ENCODE measurements around the gene SACM1L.

The SACM1L gene

GRCh38 chr3:45705839-45706808 is 16.9 kb downstream of the SACM1L start:
- DNase-seq (ENCODE audit: low read depth) = no peak
- no peak for TF ChIP-seq CTCF (conservative IDR thresholded peaks at IDR 0.05; ENCODE audit: low read depth, low read length)

GRCh38 chr3:45711931-45712330 is 22.7 kb downstream of the SACM1L start:
- no peak for TF ChIP-seq CTCF (conservative IDR thresholded peaks at IDR 0.05; ENCODE audit: low read depth, low read length)
- no peak overlapping the region for H3K4me3 ChIP-seq (ENCODE audit: low read depth, low read length)
- DNase-seq (ENCODE audit: low read depth) = peak; percentile 23

More at GRCh38 chr3:45705839-45706808, 16.9 kb downstream of the SACM1L start:
- no peak overlapping the region for H3K4me3 ChIP-seq (ENCODE audit: low read depth, low read length)

GRCh38 chr3:45712434-45713110 is 23.4 kb downstream of the SACM1L start:
- no peak for TF ChIP-seq CTCF (conservative IDR thresholded peaks at IDR 0.05; ENCODE audit: low read depth, low read length)
- DNase-seq (ENCODE audit: low read depth) = peak; percentile 25
- no peak overlapping the region for H3K4me3 ChIP-seq (ENCODE audit: low read depth, low read length)

- TF ChIP-seq CTCF (conservative IDR thresholded peaks at IDR 0.05; ENCODE audit: low read depth, low read length) = no peak
- H3K4me3 ChIP-seq (ENCODE audit: low read depth, low read length) = no peak overlapping the region
- peak; percentile 17 for DNase-seq (ENCODE audit: low read depth)
These were observed 26.7 kb downstream of the SACM1L start for GRCh38 chr3:45715945-45716344.

GRCh38 chr3:45716790-45717336 is 27.7 kb downstream of the SACM1L start:
- no peak for DNase-seq (ENCODE audit: low read depth)
- TF ChIP-seq CTCF (conservative IDR thresholded peaks at IDR 0.05; ENCODE audit: low read depth, low read length) = no peak
- H3K4me3 ChIP-seq (ENCODE audit: low read depth, low read length) = no peak overlapping the region

- no peak overlapping the region for H3K4me3 ChIP-seq (ENCODE audit: low read depth, low read length)
- no peak for TF ChIP-seq CTCF (conservative IDR thresholded peaks at IDR 0.05; ENCODE audit: low read depth, low read length)
- DNase-seq (ENCODE audit: low read depth) = no peak
These were observed 30.7 kb downstream of the SACM1L start for GRCh38 chr3:45719655-45720487.

Data from choroid plexus epithelial cell (primary cell).